Hematopoietic multipotent progenitor cell treated with erythropoietin and hydrocortisone succinate and interleukin-3 and kit ligand, for 15 days (in vitro differentiated cells): ENCODE measurements around the gene AGRN.
"Not testable (repeated sequence)": the region's sequence is repeated elsewhere in the genome, so short reads cannot be mapped to it uniquely, and the experiment has no call there.

Source experiments
- DNase-seq: peaks from one replicate; pipeline ENCODE4 v3.0.0-alpha.2; 2015; ENCODE audit warnings: low spot score

AGRN gene

DNA sequence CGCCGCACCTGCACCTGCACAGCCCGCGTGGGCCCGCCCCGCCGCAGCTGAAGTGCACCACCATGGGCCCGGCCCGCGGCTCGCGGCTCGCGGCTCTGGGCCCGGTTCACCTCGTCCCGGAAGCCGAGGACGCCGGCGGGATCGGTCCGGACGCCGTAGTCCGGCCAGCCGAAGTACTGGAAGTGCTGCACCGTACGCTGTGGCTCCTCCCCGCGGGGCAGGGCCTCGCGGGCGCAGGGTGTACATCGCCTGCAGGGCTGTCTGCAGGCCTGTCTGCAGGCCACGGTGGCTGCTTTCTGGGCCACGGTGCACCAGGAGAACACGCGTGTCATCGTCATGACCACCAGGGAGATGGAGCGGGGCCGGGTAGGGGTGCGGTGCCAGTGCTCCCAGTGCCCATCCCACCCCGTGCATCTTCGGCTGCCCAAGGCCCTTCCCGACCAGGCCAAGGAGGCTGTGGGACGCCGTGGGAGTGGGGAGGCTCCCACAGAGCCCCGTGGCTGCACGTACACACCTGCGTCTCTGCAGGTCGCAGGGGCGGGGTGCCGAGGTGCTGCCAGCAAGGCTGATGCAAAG lies 47.5 kb downstream of the AGRN start:
- no peak for DNase-seq

DNA sequence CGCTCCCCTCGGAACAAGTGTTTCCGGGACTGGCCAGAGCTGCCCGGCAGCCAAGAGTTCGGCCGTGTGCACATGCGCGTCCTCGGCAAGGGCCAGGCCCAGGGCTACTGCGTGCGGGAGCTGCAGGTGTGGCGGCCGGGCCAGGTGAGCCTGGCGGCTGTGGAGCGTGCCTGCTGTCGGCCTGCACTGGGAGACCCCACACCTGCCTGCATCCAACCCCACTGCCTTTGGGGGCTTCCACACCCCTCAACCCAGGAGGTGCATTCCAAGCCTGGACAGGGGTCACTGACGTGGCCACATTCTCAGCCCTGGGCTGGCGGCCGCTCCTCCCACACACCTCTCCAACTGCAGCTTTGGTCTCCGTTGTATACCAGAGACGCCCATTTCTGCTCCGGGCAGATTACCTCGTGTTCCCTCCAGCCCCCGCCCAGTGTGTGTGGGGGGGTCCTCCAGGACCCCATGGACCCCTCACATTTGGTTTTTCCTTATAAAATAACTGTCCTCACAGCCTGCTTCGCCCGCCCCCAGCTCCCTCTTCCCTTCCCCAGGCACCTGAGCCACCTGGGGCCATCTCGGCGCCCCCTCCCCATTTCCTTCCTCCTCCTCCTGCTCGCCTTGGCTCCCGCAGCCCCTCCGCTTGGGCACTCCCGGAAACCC lies 48.1 kb downstream of the AGRN start:
- no peak for DNase-seq

DNA sequence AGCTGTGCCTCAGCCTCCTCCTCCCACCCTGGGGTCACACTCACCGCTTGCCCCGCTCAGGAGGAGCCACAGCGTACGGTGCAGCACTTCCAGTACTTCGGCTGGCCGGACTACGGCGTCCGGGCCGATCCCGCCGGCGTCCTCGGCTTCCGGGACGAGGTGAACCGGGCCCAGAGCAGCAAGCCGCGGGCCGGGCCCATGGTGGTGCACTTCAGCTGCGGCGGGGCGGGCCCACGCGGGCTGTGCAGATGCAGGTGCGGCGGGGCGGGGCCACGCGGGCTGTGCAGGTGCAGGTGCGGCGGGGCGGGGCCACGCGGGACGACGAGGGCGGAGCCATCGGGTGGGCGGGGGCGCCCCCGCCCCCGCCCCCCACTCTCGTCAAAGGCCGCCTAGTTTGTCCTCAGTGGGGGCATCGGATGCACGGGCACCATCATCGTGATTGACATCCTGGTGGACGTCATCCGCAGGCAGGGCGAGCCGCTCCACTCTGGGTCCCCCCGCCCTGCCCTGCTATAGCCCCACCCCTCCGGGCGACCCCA lies 48.7 kb downstream of the AGRN start:
- DNase-seq = no peak

DNA sequence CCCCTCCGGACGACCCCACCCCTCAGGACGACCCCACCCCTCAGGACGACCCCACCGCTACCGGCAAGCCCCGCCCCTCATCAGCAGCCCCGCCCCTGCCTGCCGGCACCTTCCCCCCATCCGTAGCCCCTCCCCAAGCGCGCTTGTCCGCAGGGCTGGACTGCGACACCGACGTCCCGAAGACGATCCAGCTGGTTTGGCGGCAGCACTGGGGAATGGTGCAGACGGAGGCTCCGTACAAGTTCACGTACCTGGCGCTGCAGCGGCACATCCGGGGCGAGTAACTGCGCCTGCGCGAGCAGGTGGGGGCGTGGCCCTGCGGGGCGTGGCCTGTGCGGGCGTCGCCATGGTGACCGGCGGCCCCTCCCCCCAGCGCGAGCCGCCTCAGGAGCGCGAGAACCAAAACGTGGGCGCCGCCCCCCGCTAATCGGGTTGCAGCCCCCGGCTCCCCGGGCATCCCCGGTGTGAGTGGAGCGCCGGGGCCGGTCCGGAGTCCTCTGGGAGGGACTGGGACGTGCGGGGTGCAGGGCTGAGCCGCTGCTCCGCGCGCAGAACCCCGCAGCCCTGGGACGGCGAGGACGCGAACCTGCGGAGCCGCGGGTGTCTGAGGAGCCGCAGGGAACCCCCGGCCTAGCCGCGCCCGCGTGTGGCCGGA lies 49.3 kb downstream of the AGRN start:
- DNase-seq = peak; percentile 84

DNA sequence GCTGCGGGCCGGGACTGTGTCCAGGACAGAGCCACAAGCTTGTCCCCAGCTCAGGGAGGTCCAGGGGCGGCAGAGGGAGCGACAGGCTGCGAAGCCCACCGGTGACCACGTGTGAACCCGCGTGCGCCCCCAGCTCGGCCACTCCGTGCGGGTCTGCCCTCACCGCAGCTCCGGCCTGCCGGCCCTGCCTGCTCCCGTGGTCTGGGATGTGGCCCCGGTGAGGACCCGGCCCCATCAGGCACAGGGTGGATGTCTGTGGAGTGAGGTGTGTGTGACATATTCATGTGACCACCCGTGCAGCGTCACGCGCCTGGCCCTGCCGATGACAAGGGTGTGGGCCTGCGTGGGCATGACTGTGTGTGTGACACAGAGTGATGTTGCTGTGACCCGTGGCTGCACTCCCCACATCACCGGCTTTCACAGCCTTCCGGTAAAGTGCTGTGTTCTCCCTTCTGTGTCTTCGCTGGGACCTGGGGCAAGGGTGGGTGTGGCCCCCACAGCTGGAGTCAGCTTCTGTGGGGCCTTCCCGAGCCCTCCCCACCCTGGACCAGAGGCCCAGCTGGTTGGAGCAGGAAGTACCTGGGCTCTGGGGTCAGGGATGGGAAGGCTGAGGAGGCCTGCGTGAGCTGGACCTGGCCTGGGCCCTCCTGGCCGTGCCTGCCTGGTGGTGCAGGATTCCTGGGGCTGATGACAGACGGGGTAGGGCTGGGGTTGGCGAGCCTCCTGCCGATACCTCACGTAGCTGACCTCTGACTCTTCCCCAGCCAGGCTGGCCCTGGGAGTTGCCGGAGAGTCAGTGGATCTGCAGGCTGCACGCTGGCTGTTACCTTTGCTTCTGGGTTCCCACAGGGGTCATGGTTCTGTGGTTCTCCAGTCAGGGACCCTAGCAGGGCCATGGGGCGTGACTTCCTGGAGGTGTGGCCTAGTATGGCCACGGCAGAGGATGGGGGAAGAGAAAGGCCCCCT lies 50.1 kb downstream of the AGRN start:
- DNase-seq = no peak

DNA sequence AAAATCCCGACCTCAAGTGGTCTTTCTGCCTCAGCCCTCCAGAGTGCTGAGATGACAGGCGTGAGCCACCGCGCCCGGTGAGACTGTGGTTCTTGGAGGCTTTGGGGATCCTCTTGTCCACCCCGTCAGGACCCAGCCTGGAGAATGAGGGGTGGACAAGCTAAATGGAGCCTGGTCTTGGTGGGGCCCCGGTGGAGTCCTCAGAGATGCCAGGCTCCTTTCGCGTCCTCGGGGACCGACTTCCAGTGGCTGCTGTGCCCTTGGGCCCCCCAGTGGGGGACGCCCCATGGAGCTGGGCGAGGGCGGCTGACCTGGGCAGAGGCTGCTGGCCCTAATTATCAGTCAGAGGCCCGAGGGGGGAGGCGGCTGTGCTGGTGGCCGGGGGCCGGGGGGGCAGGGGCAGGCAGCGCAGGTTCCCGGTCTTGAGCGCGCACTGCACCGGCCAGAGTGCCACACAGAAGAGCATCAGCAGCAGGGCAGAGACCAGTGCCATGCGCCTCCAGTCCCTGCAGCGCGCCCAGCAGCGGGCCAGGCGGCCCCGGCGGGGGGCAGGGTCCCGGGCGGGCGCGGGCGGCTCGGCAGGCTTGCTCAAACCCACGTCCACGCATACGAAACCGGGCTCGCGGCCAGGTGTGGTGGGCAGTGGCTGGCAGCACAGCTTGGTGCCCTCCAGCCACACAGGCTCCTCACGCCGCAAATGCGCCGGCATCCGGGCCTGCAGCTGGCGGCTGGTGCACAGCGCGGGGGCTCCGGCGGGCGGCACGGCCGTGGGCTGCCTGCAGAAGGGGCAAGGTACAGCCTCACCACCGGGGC lies 51.8 kb downstream of the AGRN start:
- no peak for DNase-seq

DNA sequence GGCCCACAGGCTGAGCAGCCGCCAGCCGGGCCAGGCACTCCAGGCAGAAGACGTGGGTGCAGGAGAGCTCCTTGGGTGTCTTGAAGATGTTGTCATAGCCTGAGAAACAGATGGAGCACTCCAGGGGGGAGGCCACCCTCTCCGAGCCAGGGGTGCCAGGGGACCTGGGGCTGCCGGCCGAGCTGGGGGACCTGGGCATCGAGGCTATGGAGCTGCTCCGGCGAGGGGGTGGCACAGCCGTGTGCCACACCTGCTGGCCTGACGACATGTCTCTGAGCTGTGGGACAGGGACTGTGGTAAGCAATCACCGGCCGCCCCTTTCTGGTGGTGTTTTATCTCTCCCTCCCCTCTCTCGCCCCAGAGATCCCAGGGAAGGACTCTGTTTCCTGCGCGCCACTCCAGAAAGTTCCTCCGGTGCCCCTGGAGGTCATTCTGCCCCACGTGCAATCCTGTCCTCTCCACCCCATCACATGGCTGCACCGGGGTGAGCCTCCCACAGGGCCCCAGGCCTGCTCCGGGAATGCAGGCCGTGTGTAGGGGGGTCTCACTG lies 52.5 kb downstream of the AGRN start:
- no peak for DNase-seq

DNA sequence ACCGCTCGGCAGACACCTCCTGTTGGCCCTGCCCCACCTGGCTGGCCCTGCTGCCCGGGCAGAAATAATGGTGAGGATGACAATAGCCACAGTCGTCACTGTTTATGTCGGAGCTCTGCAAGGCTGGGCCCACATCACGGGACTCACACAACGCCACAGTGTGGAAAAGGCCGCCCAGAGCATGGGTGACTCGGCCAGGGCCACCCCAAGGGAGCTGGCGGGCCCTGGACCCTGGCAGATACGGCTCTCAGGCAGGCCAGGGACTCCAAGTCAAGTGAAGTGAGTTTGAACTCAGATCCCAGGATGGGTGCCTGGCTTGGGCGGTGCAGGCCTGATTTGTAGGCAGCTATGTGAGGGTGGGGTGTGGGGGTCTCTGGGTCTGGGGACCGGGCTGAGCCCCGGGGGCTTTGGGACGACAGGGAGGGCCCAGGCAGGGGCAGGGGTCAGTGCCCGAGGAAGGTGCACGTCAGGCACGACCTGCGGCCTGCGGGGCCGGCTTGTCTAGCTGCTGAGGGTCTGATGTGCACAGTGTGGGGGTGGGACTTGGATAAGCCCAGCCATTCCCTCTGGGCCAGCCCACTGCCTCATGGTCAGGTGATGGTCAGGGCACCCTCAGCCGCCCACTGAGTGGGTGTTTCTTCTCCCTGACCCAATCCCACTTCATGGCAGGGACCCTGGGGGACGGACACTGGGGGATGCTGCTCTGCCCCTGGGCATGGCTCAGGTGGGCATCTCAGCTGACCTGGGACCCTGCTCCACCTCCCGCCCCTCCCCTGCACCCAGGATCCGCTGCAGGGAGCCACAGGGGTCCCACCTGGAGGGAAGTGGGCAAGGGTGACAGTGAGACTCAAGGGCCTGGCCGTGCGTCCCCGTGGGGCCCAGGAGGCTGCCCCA lies 53.2 kb downstream of the AGRN start:
- no peak for DNase-seq

DNA sequence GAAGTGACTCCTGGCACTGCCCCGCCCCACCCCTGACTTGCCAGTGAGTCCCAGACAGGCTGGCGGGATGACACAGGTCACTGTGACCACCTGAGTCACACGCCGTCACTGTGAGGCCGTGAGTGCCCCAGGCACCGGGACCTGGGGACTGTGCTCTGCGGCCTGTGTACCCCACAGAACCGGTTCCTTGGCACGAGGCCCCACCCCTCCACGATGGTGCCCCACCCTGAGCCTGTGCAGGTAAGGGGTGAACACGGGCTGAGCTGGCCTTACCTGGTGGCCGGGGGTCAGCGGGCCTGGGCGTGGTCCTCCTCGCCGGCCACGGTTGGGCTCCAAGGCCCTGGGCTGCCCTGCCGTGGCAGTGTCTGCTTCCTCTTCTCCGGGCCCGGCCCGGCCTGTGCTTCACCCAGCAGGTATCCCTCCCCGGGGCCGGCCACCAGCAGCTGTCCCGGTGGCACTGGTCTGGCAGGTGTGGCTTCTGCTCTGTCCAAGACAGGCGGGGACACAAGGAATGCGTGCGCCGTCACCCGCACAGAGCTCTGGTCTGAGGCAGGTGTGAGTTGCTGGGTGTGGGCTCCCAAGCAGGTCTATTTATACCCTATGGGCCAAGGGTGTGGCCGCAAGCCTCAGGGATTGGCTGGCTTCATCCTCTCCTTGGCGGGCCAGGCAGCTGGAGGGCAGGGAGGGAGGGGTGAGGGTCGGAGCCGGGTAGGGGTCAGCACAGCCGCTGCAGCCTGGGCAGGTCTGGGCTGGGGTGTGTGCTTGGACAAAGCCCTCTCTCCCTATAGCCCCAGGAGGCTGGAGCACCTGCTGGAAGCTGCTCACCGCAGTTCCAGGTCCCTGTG lies 54.0 kb downstream of the AGRN start, which contains the start of gene RNF223:
Gene RNF223 (minus strand): TSS at position 564 of the 845 bp plus-strand sequence. CDS start 1,740 bp downstream, outside the sequence.
- DNase-seq = no peak

DNA sequence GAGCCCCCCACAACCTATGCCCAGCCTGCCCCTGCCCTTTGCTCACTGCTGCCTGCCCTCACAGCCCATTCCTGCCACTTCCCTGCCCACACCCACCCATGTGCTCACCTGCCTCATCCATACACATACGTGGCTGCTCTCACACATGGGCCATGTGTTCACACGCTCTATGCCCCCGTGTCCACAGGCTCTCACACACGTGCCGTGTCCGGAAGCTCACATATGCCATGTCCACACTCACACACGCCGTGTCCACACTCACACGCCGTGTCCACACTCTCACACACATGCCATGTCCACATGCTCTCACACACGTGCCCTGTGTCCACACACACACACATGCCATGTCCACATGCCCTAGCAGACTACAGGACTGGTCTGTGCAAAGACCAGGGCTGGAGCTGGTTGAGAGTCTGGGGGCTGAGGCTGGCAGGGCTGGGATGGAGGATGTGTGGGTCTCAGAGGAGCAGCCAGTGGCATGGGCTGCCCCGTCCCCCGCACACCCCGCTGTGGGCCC lies 54.8 kb downstream of the AGRN start:
- DNase-seq = no peak

DNA sequence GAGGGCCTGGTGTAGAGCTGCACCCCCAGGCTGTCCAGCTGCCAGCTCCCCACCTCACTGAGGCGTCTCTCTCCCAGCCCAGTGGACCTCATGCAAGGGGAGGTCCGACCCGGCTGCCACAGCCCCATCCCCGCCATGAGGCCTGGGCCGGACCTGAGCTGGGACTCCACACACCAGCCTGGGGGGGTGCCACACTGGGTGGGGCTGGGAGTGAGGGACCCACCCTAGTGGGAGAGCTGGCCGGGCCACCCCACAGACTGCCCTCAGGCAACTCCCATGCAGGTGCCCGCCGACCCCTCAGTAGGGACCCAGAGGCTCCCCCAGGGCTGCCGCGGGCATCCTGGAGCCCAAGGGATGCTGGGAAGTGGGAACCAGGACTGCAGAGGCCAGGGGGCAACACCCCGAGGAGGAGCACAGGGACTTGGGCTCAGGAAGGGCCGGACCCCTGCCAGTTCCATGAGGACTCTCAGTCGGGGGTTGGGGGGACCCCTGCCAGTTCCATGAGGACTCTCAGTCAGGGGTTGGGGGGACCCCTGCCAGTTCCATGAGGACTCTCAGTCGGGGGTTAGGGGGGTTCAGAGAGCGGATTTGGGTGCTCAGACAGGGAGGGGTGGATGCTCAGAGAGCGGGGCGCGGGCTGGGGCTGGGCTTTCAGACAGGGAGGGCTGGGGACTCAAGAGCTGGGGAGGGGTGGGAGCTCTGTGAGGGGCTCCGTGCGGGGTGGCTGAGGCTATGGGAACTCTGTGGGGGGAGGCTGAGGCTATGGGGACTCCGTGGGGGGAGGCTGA lies 55.4 kb downstream of the AGRN start:
- DNase-seq = no peak

DNA sequence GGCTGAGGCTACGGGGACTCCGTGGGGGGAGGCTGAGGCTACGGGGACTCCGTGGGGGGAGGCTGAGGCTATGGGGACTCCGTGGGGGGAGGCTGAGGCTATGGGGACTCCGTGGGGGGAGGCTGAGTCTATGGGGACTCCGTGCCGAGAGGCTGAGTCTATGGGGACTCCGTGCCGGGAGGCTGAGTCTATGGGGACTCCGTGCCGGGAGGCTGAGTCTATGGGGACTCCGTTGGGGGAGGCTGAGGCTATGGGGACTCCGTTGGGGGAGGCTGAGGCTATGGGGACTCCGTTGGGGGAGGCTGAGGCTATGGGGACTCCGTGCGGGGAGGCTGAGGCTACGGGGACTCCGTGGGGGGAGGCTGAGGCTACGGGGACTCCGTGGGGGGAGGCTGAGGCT lies 57.5 kb downstream of the AGRN start:
- DNase-seq = not testable (repeated sequence)

DNA sequence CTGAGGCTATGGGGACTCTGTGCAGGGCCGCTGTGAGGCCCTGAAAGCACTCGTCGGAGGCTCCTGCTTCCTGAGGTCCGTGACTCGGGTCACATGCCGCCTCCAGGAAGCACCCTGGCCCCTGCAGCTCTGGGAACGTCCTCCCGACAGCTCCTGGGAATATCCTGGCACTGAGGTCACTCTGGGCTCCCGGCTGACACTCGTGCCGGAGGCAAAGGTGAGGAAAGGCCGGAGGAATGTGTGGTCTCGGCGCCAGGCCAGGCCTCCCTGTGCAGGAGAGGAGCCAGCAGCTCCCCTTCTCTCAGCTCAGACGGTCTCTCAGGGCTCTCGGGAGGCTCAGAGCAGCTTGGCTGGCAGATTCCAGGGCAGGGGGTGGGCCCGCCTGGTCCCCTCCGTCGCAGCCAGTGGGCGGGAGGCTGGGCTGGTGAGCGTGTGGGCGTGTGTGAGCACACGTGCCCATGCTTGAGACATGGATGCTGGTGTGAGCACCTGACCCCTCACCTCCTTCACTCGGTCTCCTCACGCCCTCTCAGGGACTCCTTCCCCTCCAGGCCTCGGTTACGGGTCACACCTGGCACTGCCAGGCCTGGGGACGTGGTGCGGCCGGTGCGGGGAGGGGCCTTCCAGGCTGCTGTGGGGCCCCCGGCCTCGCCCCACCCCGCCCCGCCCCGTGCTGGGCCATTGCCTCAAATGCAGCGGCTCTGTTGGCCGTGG lies 59.6 kb downstream of the AGRN start:
- DNase-seq = no peak

DNA sequence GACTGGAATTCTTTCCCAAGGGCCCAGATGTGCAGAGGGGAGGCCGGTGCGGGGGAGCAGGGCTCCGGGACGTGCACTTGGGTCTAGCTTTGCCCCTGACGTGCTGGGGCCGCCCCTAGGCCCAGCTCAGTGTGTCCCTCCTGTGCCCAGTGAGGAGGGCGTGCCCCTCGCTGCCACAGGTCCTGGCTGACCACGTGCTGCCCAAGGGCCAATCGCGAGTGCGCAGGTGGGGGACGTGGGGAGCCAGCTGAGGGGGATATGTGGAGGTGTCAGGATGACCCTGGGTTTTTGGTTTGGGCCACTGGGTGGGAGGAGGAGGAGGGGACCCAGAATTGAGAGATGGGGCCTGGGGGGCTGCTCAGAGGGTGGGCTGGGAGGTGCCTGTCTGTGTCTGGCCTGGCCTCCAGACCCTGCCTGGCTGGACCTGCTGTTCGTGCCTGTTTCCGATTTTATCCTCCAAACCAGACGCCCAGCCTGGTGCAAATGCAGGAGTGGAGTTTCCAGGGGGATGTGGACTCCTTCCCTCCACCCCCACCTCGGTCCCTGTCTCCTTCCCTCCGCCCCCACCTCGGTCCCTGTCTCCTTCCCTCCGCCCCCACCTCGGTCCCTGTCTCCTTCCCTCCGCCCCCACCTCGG lies 60.3 kb downstream of the AGRN start:
- no peak for DNase-seq

DNA sequence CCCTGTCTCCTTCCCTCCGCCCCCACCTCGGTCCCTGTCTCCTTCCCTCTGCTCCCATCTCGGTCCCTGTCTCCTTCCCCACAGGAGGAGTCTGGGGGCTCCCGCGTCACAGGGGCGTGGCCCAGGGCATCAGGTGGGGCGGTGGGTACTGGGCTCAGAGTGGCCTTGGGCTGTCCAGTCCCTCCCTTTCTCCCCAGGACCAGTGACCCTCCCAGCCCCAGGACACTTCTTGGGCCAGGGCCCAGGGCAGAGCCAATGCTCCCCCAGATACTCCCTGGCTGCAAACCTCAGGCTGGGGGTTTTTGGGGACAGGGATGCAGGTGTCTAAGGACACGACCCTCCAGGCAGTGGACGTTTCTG lies 61.0 kb downstream of the AGRN start:
- DNase-seq = no peak

DNA sequence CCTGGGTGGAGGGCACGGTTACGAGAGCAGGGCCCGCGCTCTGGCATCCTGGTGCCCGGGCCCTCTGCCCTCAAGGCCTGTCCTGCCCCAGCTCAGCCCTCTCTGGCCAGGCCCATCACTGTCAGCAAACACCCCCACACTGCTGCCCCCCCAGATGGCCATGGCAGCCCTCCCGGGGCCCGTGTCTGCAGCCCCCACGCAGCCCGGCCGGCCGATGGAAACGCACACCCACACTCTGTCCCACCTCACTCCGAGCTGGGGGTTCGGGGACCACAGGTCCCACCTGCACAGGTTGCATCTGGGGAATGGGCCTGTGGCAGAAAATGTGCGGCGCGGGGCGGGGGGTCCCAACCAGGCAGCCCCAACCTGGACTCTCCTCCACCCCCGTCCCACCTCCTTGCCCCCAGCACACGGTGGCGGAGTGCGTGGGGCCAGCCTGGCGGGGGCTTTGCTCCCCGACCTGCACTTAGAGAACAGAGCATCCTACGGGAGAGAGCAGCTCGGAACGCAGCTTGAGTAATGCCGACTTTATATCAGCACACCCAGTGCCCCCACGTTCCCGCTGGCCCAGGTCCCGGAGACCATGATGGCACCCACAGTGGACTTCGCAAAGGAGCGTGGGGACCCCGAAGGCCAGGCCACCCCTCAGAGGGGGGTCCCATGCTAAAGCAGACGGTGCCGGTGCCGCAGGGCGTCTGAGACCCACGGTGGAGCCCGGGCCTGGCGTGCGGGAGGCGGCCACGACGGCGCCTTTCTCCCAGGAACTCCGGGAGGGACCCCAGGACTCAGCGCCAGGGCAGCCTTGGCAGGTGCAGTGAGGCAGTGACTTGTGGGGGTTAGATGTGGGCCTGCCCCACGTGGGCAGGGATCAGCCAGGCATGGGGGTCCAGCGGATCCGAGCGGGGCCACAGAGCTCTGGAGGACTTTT lies 61.7 kb downstream of the AGRN start:
- no peak for DNase-seq
